Mesenchymal stem cell (in vitro differentiated cells and primary cell): ENCODE measurements around the gene MS4A12. TPM values are rescaled to one million over a fixed set of nuclear protein-coding genes. Genes with fewer than 3 reads are reported as not detected.
"Not testable (repeated sequence)": the region's sequence is repeated elsewhere in the genome, so short reads cannot be mapped to it uniquely, and the experiment has no call there.

Source experiments
- DNase-seq: peaks from one replicate; pipeline ENCODE4 v3.0.0-alpha.2; 2013
- H2AFZ ChIP-seq: one replicate; pipeline ENCODE4 v1.6.1; 2013; ENCODE audit warnings: low read depth, mild to moderate bottlenecking, control low read depth, inconsistent platforms, low read length, moderate library complexity
- H2AK5ac ChIP-seq: 2 replicates; pipeline ENCODE4 v1.6.1; 2013; ENCODE audit warnings: low read length, moderate library complexity, mild to moderate bottlenecking, inconsistent platforms; ENCODE audit not compliant: severe bottlenecking
- H2BK120ac ChIP-seq: one replicate; pipeline ENCODE4 v1.6.1; 2013; ENCODE audit warnings: low read depth, mild to moderate bottlenecking, inconsistent platforms, low read length, moderate library complexity
- H2BK12ac ChIP-seq, 2 experiments: one replicate each; pipeline ENCODE4 v1.6.1; 2013; ENCODE audit warnings: inconsistent platforms in 2 of 2, low read length in 2 of 2, mild to moderate bottlenecking in 2 of 2, moderate library complexity in 2 of 2, control low read depth in 1 of 2
- H2BK15ac ChIP-seq: one replicate; pipeline ENCODE4 v1.6.1; 2013; ENCODE audit warnings: mild to moderate bottlenecking, low read depth, inconsistent platforms; ENCODE audit not compliant: poor library complexity, severe bottlenecking
- H2BK5ac ChIP-seq: 2 replicates; pipeline ENCODE4 v1.6.1; 2013; ENCODE audit warnings: low read depth, mild to moderate bottlenecking, low read length, control low read depth, inconsistent platforms; ENCODE audit not compliant: poor library complexity, severe bottlenecking
- H3K14ac ChIP-seq, 2 experiments: one replicate each; pipeline ENCODE4 v1.6.1; 2013; ENCODE audit warnings: inconsistent platforms in 2 of 2, low read length in 2 of 2, control low read depth in 1 of 2, mild to moderate bottlenecking in 1 of 2, moderate library complexity in 1 of 2
- H3K18ac ChIP-seq, 2 experiments: one replicate each; pipeline ENCODE4 v1.6.1; 2013; ENCODE audit warnings: inconsistent platforms in 2 of 2, low read length in 2 of 2, control low read depth in 1 of 2, low read depth in 1 of 2, mild to moderate bottlenecking in 1 of 2
- H3K23ac ChIP-seq, 2 experiments: one replicate each; pipeline ENCODE4 v1.6.1; 2013; ENCODE audit warnings: inconsistent platforms in 2 of 2, low read length in 2 of 2, mild to moderate bottlenecking in 2 of 2, moderate library complexity in 2 of 2, control low read depth in 1 of 2
- H3K27ac ChIP-seq: 2 replicates; pipeline ENCODE4 v1.5.1; 2013; ENCODE audit warnings: mild to moderate bottlenecking, moderate library complexity, low read length, control low read depth, inconsistent platforms; ENCODE audit not compliant: poor library complexity, severe bottlenecking
- H3K27me3 ChIP-seq, 2 experiments: 2 replicates each; pipeline versions ENCODE4 v1.6.1 to v1.7.0; 2013; ENCODE audit warnings: low read length in 2 of 2, mild to moderate bottlenecking in 2 of 2, moderate library complexity in 2 of 2, control low read depth in 1 of 2, inconsistent platforms in 1 of 2; ENCODE audit not compliant: control insufficient read depth in 1 of 2, insufficient read depth in 1 of 2
- H3K36me3 ChIP-seq, 2 experiments: 2 replicates each; pipeline versions ENCODE4 v1.6.1 to v1.7.0; 2013; ENCODE audit warnings: low read length in 2 of 2, control low read depth in 1 of 2, inconsistent platforms in 1 of 2, low read depth in 1 of 2, mild to moderate bottlenecking in 1 of 2; ENCODE audit not compliant: insufficient read depth in 2 of 2, control insufficient read depth in 1 of 2
- H3K4ac ChIP-seq, 2 experiments: one replicate each; pipeline ENCODE4 v1.6.1; 2013; ENCODE audit warnings: inconsistent platforms in 2 of 2, low read length in 2 of 2, mild to moderate bottlenecking in 2 of 2, moderate library complexity in 2 of 2, control low read depth in 1 of 2, low read depth in 1 of 2
- H3K4me1 ChIP-seq: 2 replicates; pipeline ENCODE4 v1.6.1; 2013; ENCODE audit warnings: low read depth, low read length, control low read depth; ENCODE audit not compliant: control insufficient read depth, insufficient read depth
- H3K4me2 ChIP-seq: 2 replicates; pipeline ENCODE4 v1.6.1; 2013; ENCODE audit warnings: low read length, mild to moderate bottlenecking, inconsistent platforms; ENCODE audit not compliant: poor library complexity, severe bottlenecking
- H3K4me3 ChIP-seq, 2 experiments: 2 replicates each; pipeline versions ENCODE4 v1.5.1 to v1.7.0; 2013; ENCODE audit warnings: low read length in 2 of 2, mild to moderate bottlenecking in 2 of 2, control low read depth in 1 of 2, low read depth in 1 of 2; ENCODE audit not compliant: insufficient read depth in 1 of 2
- H3K79me1 ChIP-seq: replicated peaks from 2 replicates; pipeline ENCODE4 v1.6.1; 2013; ENCODE audit warnings: mild to moderate bottlenecking, control low read depth, low read length, inconsistent platforms; ENCODE audit not compliant: poor library complexity, severe bottlenecking
- H3K9ac ChIP-seq: 2 replicates; pipeline ENCODE4 v1.7.0; 2013; ENCODE audit warnings: mild to moderate bottlenecking, low read length, moderate library complexity
- H3K9me3 ChIP-seq: 2 replicates; pipeline ENCODE4 v1.7.0; 2013; ENCODE audit warnings: mild to moderate bottlenecking, low read length; ENCODE audit not compliant: control insufficient read depth
- H4K8ac ChIP-seq: one replicate; pipeline ENCODE4 v1.6.1; 2013; ENCODE audit warnings: inconsistent platforms, mild to moderate bottlenecking, low read length, moderate library complexity
- H4K91ac ChIP-seq: one replicate; pipeline ENCODE4 v1.6.1; 2013; ENCODE audit warnings: mild to moderate bottlenecking, low read length, inconsistent platforms
- WGBS: methylation state at CpG from one replicate; pipeline ENCODE4 v1.1.7; 2013; ENCODE audit warnings: mixed read lengths; 5-methylcytosine and 5-hydroxymethylcytosine counted together
- polyA plus RNA-seq, 2 experiments: library from polyadenylated mRNA; stranded (reverse); fragments of 200-250 nt; gene quantifications; one replicate each; pipeline ENCODE4 v1.2.3, GENCODE V29; 2013

MS4A12 gene, protein sequence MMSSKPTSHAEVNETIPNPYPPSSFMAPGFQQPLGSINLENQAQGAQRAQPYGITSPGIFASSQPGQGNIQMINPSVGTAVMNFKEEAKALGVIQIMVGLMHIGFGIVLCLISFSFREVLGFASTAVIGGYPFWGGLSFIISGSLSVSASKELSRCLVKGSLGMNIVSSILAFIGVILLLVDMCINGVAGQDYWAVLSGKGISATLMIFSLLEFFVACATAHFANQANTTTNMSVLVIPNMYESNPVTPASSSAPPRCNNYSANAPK
- not detected for polyA plus RNA-seq (2013, experiment 1 of 2)
- polyA plus RNA-seq (2013, experiment 2 of 2): not detected

DNA sequence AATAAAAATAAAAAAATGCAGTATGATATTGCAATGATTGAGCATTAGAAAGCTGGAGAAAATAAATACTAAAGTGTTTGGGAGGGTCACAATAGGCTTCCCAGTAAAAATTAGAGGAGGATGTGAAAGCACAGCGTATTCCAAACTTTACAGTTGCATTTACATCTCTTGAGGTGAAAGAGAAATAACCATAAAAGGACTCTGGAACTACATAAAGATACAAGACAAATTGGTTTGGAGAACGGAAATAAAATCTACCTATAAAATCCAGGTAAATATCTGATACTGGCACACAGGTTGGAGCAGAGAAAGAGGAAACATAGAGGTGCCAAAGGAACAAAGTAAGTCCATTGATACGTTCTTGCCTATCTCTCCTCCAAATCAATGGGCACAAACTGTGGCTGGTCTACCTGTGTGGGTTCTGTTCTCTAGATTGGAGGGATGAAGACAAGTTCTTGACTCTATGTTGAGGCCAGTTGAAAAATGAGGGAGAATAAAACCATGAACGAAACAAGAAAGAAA lies at the start of gene MS4A12:
Gene MS4A12, plus strand, starts transcription at position 291 of the 522 bp plus-strand sequence. CDS start 4,541 bp downstream, outside the sequence.
- Histone ChIP-seq H2BK120ac (no peak within 1 kb of the TSS), H4K91ac (no peak within 1 kb of the TSS), H3K4me3 (no peak within 1 kb of the TSS), H4K8ac (no peak within 1 kb of the TSS), H3K18ac (no peak within 1 kb of the TSS), H3K27me3 (no peaks in the 10 kb centered on the region), H3K4ac (no peak within 1 kb of the TSS), H3K9ac (no peak within 1 kb of the TSS), H3K79me1 (no peaks in the 10 kb centered on the region), H3K9me3 (no peaks in the 10 kb centered on the region), H2AK5ac (no peak within 1 kb of the TSS), H2AFZ (no peak within 1 kb of the TSS), H2BK5ac (no peak within 1 kb of the TSS), H3K4me2 (no peak within 1 kb of the TSS), H3K4me1 (no peaks in the 10 kb centered on the region), H3K27ac (no peak within 1 kb of the TSS), H3K36me3 (no peaks in the 10 kb centered on the region), H3K14ac (no peak within 1 kb of the TSS), H3K23ac (no peak within 1 kb of the TSS), H2BK15ac (no peak within 1 kb of the TSS), H2BK12ac (no peak within 1 kb of the TSS)
- 80% methylated on average over 1 of the region's 4 CpGs for WGBS
- no peak for DNase-seq

GRCh38 chr11:60447070-60447469 lies 45.5 kb upstream of the MS4A12 start:
- no peak overlapping the region for H3K18ac ChIP-seq
- H3K23ac ChIP-seq: no peak overlapping the region
- no peaks in the 10 kb centered on the region for H3K79me1 ChIP-seq
- no peaks in the 10 kb centered on the region for H3K9me3 ChIP-seq
- no peak overlapping the region for H3K9ac ChIP-seq
- H3K4me3 ChIP-seq: no peak overlapping the region
- H2BK120ac ChIP-seq: no peak overlapping the region
- DNase-seq: no peak
- no peak overlapping the region for H3K14ac ChIP-seq
- no peak overlapping the region for H2BK15ac ChIP-seq
- H2BK12ac ChIP-seq: no peak overlapping the region
- no peaks in the 10 kb centered on the region for H3K36me3 ChIP-seq
- no peak overlapping the region for H3K27ac ChIP-seq
- no peaks in the 10 kb centered on the region for H3K4me1 ChIP-seq
- H2AFZ ChIP-seq: peak overlapping the region; percentile 23
- H2AK5ac ChIP-seq: no peak overlapping the region
- H4K91ac ChIP-seq: no peak overlapping the region
- no peak overlapping the region for H3K4ac ChIP-seq
- no peaks in the 10 kb centered on the region for H3K27me3 ChIP-seq
- no peak overlapping the region for H3K4me2 ChIP-seq
- no peak overlapping the region for H2BK5ac ChIP-seq
- H4K8ac ChIP-seq: no peak overlapping the region

DNA sequence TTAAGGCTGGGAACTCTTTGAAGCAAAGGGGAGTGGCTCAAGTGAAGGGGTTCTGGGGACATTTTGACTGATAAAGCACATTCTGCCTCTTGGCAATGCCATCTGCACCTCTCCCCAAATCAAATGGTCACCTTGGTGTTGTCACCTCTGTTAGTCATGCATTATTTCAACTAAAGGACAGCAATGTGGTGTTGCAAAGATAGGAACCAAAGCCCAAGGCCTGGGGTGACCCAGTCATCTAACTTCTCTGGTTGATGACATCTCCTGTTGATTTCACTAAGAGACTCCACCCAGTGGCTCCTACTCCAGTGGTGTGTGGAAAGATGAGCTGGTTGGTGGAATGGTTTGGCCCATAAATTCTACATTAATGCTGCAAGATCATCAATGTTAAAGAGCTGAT lies 44.7 kb upstream of the MS4A12 start:
- Histone ChIP-seq H3K4me2 (no peak overlapping the region), H4K8ac (no peak overlapping the region), H3K27me3 (no peaks in the 10 kb centered on the region), H3K4me1 (no peaks in the 10 kb centered on the region), H2AFZ (no peak overlapping the region), H3K79me1 (no peaks in the 10 kb centered on the region), H3K23ac (no peak overlapping the region), H2AK5ac (no peak overlapping the region), H2BK5ac (no peak overlapping the region), H3K18ac (no peak overlapping the region), H2BK120ac (no peak overlapping the region), H3K4ac (no peak overlapping the region), H3K14ac (no peak overlapping the region), H3K27ac (no peak overlapping the region), H2BK12ac (no peak overlapping the region), H3K36me3 (no peaks in the 10 kb centered on the region), H3K9ac (no peak overlapping the region), H3K4me3 (no peak overlapping the region), H3K9me3 (no peaks in the 10 kb centered on the region), H2BK15ac (no peak overlapping the region), H4K91ac (no peak overlapping the region)
- DNase-seq: no peak

DNA sequence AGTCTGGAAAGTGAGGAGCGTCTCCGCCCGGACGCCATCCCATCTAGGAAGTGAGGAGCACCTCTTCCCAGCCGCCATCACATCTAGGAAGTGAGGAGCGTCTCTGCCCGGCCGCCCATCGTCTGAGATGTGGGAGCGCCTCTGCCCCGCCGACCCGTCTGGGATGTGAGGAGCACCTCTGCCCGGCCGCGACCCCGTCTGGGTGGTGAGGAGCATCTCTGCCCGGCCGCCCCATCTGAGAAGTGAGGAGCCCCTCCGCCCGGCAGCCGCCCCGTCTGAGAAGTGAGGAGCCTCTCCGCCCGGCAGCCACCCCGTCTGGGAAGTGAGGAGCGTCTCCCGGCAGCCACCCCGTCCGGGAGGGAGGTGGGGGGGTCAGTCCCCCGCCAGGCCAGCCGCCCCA lies 41.4 kb upstream of the MS4A12 start:
- H3K14ac ChIP-seq, H3K4me1 ChIP-seq, H2BK12ac ChIP-seq, H2BK15ac ChIP-seq, H4K91ac ChIP-seq, H3K4ac ChIP-seq, H3K27ac ChIP-seq, H2AK5ac ChIP-seq, H3K79me1 ChIP-seq, H3K36me3 ChIP-seq, DNase-seq, H4K8ac ChIP-seq, H3K4me3 ChIP-seq, H3K4me2 ChIP-seq, H2BK5ac ChIP-seq, H3K18ac ChIP-seq, H3K23ac ChIP-seq, H3K9me3 ChIP-seq, H2AFZ ChIP-seq, H3K9ac ChIP-seq, H3K27me3 ChIP-seq, H2BK120ac ChIP-seq: not testable (repeated sequence)
- WGBS: 96% methylated on average over 16 of the region's 32 CpGs
